GM19239 (cell line): ENCODE measurements around the gene GRM3.

Source experiments
- DNase-seq: peaks from one replicate; pipeline ENCODE4 v3.0.0; 2011; ENCODE audit warnings: low spot score; ENCODE audit not compliant: insufficient read length
- FAIRE-seq: peaks from 2 replicates; lab custom pipeline; 2011; peaks lifted over from hg19 to GRCh38; lab: Jason Lieb, UNC

The GRM3 gene

GRCh38 chr7:86876146-86876545 is 232.4 kb downstream of the GRM3 start:
- DNase-seq (no peak), FAIRE-seq (no peak)

- no peak for DNase-seq
- no peak for FAIRE-seq
Observed at GRCh38 chr7:86884152-86884551, 240.4 kb downstream of the GRM3 start.

DNA sequence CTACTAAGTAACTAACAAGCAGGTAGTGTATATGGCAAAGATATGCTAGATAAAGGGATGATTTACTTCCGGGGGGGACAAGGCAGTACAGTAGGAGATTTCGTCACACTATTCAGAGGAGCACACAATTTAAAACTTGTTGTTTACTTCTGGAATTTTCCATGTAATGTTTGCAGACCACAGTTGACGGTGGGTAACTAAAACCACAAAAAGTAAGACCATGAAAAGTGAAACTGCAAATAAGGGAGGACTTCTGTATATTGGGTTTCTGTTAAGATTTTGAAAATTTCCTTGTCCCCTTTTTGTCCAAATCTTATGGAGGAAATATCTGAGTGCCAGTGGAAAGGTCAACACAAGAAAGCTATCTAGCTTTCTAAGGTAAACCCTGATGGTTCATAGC is 245.8 kb downstream of the GRM3 start:
- FAIRE-seq: no peak
- DNase-seq: no peak

GRCh38 chr7:86898171-86898570 is 254.5 kb downstream of the GRM3 start:
- no peak for DNase-seq
- FAIRE-seq: no peak

GRCh38 chr7:86900886-86901285 is 257.2 kb downstream of the GRM3 start:
- DNase-seq (no peak), FAIRE-seq (no peak)

DNA sequence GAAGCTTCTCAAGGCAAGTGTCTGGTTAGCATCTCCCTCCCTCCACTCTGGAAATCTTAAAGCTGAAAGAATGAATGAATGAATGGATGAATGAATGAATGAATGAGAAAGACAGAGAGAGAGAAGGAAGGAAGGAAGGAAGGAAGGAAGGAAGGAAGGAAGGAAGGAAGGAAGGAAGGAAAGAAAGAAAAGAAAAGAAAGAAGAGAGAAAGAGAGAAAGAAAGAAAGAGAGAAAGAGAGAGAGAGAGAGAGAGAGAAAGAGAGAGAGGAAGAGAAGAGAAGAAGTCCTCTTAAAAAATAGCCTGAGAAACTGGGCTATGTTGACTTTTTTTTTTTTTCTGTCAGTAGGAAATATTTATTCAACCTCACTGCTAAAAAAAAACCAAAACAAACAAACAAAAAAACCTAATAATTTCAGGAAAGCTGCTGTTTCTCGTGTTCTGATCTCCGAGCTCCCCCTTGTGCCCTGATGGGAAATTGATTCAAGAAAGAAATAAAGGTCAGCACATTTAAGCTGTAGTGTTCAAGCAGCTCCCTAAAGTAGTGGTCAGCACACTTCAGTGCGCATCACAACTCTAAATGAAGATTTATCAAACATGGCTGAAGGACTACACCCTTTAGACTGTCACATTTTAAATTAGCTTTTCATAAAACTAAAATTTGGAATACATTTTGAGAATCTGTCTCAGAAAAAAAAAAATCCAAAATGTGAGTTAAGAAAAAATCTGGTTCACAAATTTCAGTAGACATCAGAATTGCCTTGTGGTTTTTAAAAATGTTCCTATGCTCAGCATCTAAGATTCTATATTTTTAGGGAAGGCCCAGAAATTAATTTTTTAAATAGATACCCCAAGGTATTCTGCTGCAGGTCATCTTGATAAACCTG is 261.5 kb downstream of the GRM3 start:
- DNase-seq (no peak), FAIRE-seq (peak; percentile 37)

- DNase-seq: no peak
- no peak for FAIRE-seq
Observed at GRCh38 chr7:86908948-86909347, 265.2 kb downstream of the GRM3 start.

- FAIRE-seq: no peak
- no peak for DNase-seq
Observed at GRCh38 chr7:86911659-86912058, 267.9 kb downstream of the GRM3 start.

DNA sequence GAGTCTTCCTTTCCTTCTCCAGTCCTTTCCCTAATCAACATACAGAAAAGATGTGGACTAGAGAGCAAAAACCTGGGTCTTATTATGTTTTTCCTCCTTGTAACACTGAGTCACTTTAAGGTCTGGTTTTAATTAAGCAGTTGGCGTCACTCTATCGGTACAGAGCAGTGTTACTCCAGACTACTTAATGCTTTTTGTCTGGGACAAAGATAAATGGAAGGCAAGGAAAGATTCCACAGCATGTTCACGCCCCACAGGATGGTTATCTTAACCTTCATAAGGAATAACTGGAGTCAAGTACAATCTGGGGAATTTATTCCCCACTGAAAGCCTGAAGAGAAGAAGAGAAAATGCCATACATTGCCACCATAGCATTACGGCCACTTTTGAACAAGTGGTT is 270.0 kb downstream of the GRM3 start:
- FAIRE-seq (no peak), DNase-seq (no peak)
